ENCODE measurements around the gene CALCOCO2. TPM values are rescaled to one million over a fixed set of nuclear protein-coding genes. Genes with fewer than 3 reads are reported as not detected.
A peak's percentile ranks its signal among the peaks of the same experiment; 100 is the strongest.
"Not testable (repeated sequence)": the region's sequence is repeated elsewhere in the genome, so short reads cannot be mapped to it uniquely, and the experiment has no call there.

Gene CALCOCO2
- total RNA-seq, 1 donor from 2014 or later: 56.6 TPM

DNA sequence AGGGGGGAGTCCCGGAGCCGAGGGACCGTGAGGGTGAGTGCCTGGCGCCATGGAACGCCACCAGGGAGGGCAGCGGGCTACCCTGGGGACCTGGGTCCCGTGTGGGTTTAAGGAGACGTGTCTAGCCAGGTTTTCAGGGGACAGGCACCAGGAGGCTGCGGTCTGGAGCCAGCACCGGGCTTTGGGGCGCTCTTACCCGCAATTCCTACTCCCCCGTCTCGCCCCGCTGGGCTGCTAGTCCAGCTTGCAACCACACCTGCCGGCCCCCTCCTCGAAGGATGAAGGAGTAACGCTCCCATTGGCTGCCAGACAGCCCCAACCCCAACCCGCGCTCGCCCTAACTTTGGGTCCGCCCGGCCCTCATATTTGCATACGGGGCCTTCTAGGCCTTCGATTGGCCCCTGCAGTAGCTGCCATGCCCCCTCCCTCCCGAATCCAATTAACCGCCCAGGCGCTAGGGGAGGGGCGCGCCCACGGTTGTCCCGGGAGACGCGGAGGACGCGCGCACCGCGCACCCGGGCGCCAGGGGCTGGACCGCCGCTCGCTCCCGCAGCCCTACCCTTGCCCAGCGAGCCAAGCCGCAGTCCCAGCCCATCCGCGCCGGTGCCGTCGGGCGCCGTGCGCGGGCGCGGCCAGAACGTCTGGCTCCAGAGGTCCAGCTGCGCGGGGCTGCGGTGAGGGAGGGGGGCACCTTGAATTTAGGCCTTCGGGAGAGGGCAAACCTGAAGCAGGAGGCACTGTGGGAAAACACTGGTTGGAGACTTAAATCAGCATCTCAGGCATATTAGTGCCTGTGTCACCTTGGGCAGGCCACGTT lies 13.9 kb upstream of the CALCOCO2 start, which contains the start of gene TTLL6:
Gene TTLL6, minus strand, starts transcription at position 456 of the 817 bp plus-strand sequence. Its CDS starts 157 bp downstream, at position 299.
- peak; percentile 77 to 87 for DNase-seq (ENCODE audit: low spot score in 2 of 2, unreplicated experiment in 2 of 2)
- Mint-ChIP-seq H3K36me3 (no peaks in the 10 kb centered on the region), H3K9me3 (no peaks in the 10 kb centered on the region), H3K4me1 (peaks cover 7% of the 10 kb centered on the region), H3K27me3 (ENCODE audit: low read depth) (peaks cover 71% of the 10 kb centered on the region), H3K4me3 (peak within 1 kb of the TSS; percentile 69), H3K27ac (no peak within 1 kb of the TSS)
- TF ChIP-seq, protein P1, sequence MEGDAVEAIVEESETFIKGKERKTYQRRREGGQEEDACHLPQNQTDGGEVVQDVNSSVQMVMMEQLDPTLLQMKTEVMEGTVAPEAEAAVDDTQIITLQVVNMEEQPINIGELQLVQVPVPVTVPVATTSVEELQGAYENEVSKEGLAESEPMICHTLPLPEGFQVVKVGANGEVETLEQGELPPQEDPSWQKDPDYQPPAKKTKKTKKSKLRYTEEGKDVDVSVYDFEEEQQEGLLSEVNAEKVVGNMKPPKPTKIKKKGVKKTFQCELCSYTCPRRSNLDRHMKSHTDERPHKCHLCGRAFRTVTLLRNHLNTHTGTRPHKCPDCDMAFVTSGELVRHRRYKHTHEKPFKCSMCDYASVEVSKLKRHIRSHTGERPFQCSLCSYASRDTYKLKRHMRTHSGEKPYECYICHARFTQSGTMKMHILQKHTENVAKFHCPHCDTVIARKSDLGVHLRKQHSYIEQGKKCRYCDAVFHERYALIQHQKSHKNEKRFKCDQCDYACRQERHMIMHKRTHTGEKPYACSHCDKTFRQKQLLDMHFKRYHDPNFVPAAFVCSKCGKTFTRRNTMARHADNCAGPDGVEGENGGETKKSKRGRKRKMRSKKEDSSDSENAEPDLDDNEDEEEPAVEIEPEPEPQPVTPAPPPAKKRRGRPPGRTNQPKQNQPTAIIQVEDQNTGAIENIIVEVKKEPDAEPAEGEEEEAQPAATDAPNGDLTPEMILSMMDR (IDR thresholded peaks at IDR 0.05; ENCODE audit: unreplicated experiment): no peak

DNA sequence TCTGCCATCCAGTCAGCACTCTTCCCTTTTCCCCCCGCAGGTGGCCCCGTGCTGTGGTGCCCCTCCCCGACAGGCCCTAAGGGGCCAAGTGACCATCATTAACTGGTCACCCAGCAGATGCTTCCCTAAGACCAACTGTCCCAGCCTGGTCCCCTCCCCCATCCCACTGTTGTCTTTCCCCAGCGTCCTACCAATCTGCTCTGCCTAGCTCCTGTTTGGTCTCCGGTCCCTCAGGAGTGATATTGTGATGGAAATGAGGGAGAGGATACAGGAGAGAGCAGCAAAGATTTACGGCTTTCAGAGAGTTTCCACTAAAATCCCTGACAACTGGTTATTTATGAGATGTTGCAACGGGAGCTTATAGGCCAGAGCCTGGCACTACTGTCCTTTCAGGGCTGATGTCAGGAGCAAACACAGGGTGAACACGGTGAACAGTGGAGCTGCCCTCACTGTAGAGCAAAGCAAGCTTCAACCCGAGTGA lies 12.4 kb upstream of the CALCOCO2 start:
- Mint-ChIP-seq H3K27ac (no peak overlapping the region), H3K4me3 (peak overlapping the region; percentile 36), H3K36me3 (no peaks in the 10 kb centered on the region), H3K4me1 (peaks cover 10% of the 10 kb centered on the region), H3K9me3 (no peaks in the 10 kb centered on the region), H3K27me3 (ENCODE audit: low read depth) (peaks cover 60% of the 10 kb centered on the region)
- TF ChIP-seq, protein P1 (IDR thresholded peaks at IDR 0.05; ENCODE audit: unreplicated experiment): no peak
- DNase-seq (ENCODE audit: low spot score in 2 of 2, unreplicated experiment in 2 of 2): no peak

DNA sequence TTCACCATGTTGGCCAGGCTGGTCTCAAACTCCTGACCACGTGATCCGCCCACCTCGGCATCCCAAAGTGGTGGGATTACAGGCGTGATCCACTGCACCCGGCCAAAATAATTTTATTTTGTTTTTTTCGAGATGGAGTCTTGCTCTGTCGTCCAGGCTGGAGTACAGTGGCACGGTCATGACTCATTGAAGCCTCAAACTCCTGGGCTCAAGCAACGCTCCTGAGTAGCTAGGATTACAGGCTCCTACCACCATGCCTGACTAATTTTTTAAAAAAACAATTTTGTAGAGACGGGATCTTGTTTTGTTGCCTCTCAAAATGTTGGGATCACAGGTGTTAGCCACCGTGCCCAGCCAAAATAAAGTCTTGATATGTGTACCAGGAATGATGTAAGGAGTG lies 11.4 kb upstream of the CALCOCO2 start:
- no peak overlapping the region for H3K27ac Mint-ChIP-seq
- peaks cover 49% of the 10 kb centered on the region for H3K27me3 Mint-ChIP-seq (ENCODE audit: low read depth)
- no peak overlapping the region for H3K4me3 Mint-ChIP-seq

DNA sequence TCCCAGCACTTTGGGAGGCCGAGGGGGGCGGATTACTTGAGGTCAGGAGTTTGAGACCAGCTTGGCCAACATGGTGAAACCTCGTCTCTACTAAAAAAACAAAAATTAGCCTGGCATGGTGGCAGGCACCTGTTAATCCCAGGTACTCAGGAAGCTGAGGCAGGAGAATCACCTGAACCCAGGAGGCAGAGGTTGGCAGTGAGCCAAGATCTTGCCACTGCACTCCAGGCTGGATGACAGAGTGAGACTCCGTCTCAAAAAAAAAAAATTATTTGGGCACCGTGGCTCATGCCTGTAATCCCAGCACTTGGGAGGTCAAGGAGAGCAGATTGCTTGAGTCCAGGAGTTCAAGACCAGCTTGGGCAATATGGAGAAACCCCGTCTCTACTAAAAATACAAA lies 9.9 kb upstream of the CALCOCO2 start:
- peaks cover 35% of the 10 kb centered on the region for H3K27me3 Mint-ChIP-seq (ENCODE audit: low read depth)
- not testable (repeated sequence) for H3K27ac Mint-ChIP-seq; H3K4me3 Mint-ChIP-seq; H3K36me3 Mint-ChIP-seq; DNase-seq (ENCODE audit: low spot score in 2 of 2, unreplicated experiment in 2 of 2); H3K9me3 Mint-ChIP-seq
- peaks cover 11% of the 10 kb centered on the region for H3K4me1 Mint-ChIP-seq

More for the DNA sequence above, 11.4 kb upstream of the CALCOCO2 start:
- Mint-ChIP-seq H3K4me1 (peaks cover 11% of the 10 kb centered on the region), H3K36me3 (no peaks in the 10 kb centered on the region), H3K9me3 (no peaks in the 10 kb centered on the region)
- no peak for DNase-seq (ENCODE audit: low spot score in 2 of 2, unreplicated experiment in 2 of 2)
- TF ChIP-seq, protein P1 (IDR thresholded peaks at IDR 0.05; ENCODE audit: unreplicated experiment): no peak

DNA sequence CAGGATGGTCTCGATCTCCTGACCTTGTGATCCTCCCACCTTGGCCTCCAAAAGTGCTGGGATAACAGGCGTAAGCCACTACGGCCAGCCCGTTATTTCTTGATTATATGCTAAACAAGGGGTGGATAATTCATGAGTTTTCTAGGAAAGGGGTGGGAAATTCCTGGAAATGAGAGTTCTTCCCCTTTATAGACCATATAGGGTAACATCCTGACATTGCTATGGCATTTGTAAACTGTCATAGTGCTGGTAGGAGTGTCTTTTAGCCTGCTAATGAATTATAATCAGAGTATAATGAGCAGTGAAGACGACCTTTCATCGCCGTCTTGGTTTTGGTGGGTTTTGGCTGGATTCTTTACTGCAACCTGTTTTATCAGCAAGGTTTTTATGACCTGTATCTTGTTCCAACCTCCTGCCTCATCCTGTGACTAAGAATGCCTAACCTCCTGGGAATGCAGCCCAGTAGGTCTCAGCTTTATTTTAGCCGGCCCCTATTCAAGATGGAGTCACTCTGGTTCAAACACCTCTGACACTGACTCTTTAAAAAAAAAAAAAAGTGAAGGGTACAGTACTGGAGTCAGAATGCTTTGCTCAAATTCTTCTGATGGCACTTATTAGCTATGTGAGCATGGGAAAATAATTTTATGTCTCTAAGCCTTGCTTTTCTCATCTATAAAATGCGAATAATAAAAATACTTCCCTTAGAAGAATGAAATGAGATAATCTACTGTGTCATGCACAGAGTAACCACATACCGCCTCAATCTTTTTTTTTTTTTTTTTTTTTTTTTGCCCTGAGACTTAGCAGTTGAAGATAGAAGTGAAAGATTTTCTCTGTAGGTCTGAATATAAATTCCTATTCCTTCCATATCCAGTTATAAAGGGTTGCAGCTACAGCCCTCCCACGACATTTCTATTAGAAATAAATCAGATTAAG lies 5.1 kb upstream of the CALCOCO2 start:
- TF ChIP-seq, protein P1 (IDR thresholded peaks at IDR 0.05; ENCODE audit: unreplicated experiment): no peak
- Mint-ChIP-seq H3K4me3 (no peak overlapping the region), H3K9me3 (no peaks in the 10 kb centered on the region), H3K36me3 (no peaks in the 10 kb centered on the region), H3K4me1 (peaks cover 3% of the 10 kb centered on the region), H3K27me3 (ENCODE audit: low read depth) (peaks cover under 1% of the 10 kb centered on the region), H3K27ac (peak overlapping the region; percentile 34)
- DNase-seq (ENCODE audit: low spot score in 2 of 2, unreplicated experiment in 2 of 2): no peak
